ENCODE measurements around the gene NREP. TPM values are rescaled to one million over a fixed set of nuclear protein-coding genes. Genes with fewer than 3 reads are reported as not detected.
A peak's percentile ranks its signal among the peaks of the same experiment; 100 is the strongest.
"Not testable (repeated sequence)": the region's sequence is repeated elsewhere in the genome, so short reads cannot be mapped to it uniquely, and the experiment has no call there.

Gene NREP
- polyA plus RNA-seq, 3 donors = 714 to 909 (median 825) TPM

GRCh38 chr5:111728941-111729340 is 28.1 kb downstream of the NREP start:
- no peak for DNase-seq (ENCODE audit: extremely low read depth in 1 of 11, low read depth in 9 of 11, low spot score in 4 of 11)

GRCh38 chr5:111726986-111727385 is 30.0 kb downstream of the NREP start:
- DNase-seq (ENCODE audit: extremely low read depth in 1 of 11, low read depth in 9 of 11, low spot score in 4 of 11) = no peak

- peak in 3 of 11 donors; percentile 51 to 56 (median 55) for DNase-seq (ENCODE audit: extremely low read depth in 1 of 11, low read depth in 9 of 11, low spot score in 4 of 11)
These were observed 34.9 kb downstream of the NREP start for GRCh38 chr5:111722140-111722539.

GRCh38 chr5:111720333-111720890 is 36.6 kb downstream of the NREP start:
- DNase-seq (ENCODE audit: extremely low read depth in 1 of 11, low read depth in 9 of 11, low spot score in 4 of 11) = no peak

- no peak for DNase-seq (ENCODE audit: extremely low read depth in 1 of 11, low read depth in 9 of 11, low spot score in 4 of 11)
These were observed 37.2 kb downstream of the NREP start for GRCh38 chr5:111719773-111720172.

GRCh38 chr5:111716789-111717188 is 40.2 kb downstream of the NREP start:
- not testable (repeated sequence) for DNase-seq (ENCODE audit: extremely low read depth in 1 of 11, low read depth in 9 of 11, low spot score in 4 of 11)

GRCh38 chr5:111707630-111708164 is 49.3 kb downstream of the NREP start:
- DNase-seq (ENCODE audit: extremely low read depth in 1 of 11, low read depth in 9 of 11, low spot score in 4 of 11) = no peak

- no peak for DNase-seq (ENCODE audit: extremely low read depth in 1 of 11, low read depth in 9 of 11, low spot score in 4 of 11)
These were observed 50.6 kb downstream of the NREP start for GRCh38 chr5:111706345-111706744.

- no peak for DNase-seq (ENCODE audit: extremely low read depth in 1 of 11, low read depth in 9 of 11, low spot score in 4 of 11)
These were observed 52.4 kb downstream of the NREP start for GRCh38 chr5:111704452-111705085.

- DNase-seq (ENCODE audit: extremely low read depth in 1 of 11, low read depth in 9 of 11, low spot score in 4 of 11) = no peak
These were observed 53.3 kb downstream of the NREP start for GRCh38 chr5:111703662-111704061.

GRCh38 chr5:111699976-111700375 is 57.0 kb downstream of the NREP start:
- DNase-seq (ENCODE audit: extremely low read depth in 1 of 11, low read depth in 9 of 11, low spot score in 4 of 11) = no peak

GRCh38 chr5:111699324-111699723 is 57.7 kb downstream of the NREP start:
- no peak for DNase-seq (ENCODE audit: extremely low read depth in 1 of 11, low read depth in 9 of 11, low spot score in 4 of 11)

GRCh38 chr5:111697881-111698757 is 58.9 kb downstream of the NREP start:
- DNase-seq (ENCODE audit: extremely low read depth in 1 of 11, low read depth in 9 of 11, low spot score in 4 of 11) = no peak

- DNase-seq (ENCODE audit: extremely low read depth in 1 of 11, low read depth in 9 of 11, low spot score in 4 of 11) = peak in 3 of 11 donors; percentile 27 to 57 (median 36)
These were observed 59.8 kb downstream of the NREP start for GRCh38 chr5:111697215-111697614.

- no peak for DNase-seq (ENCODE audit: extremely low read depth in 1 of 11, low read depth in 9 of 11, low spot score in 4 of 11)
These were observed 61.0 kb downstream of the NREP start for GRCh38 chr5:111695991-111696390.

- no peak for DNase-seq (ENCODE audit: extremely low read depth in 1 of 11, low read depth in 9 of 11, low spot score in 4 of 11)
These were observed 62.9 kb downstream of the NREP start for GRCh38 chr5:111694133-111694532.

- DNase-seq (ENCODE audit: extremely low read depth in 1 of 11, low read depth in 9 of 11, low spot score in 4 of 11) = no peak
These were observed 65.1 kb downstream of the NREP start for GRCh38 chr5:111691914-111692313.

GRCh38 chr5:111691508-111691907 is 65.5 kb downstream of the NREP start:
- no peak for DNase-seq (ENCODE audit: extremely low read depth in 1 of 11, low read depth in 9 of 11, low spot score in 4 of 11)

- no peak for DNase-seq (ENCODE audit: extremely low read depth in 1 of 11, low read depth in 9 of 11, low spot score in 4 of 11)
These were observed 67.5 kb downstream of the NREP start for GRCh38 chr5:111689357-111689935.

- no peak for DNase-seq (ENCODE audit: extremely low read depth in 1 of 11, low read depth in 9 of 11, low spot score in 4 of 11)
These were observed 71.0 kb downstream of the NREP start for GRCh38 chr5:111685969-111686368.

Data from renal cortex interstitium (tissue), 11 donors.